NT2/D1 (cell line): ENCODE measurements around the gene PTPN13.

Source experiments
- DNase-seq: peaks from one replicate; pipeline ENCODE4 v3.0.0-alpha.2; 2011; ENCODE audit warnings: low read depth, low spot score
- H3K27me3 ChIP-seq: 2 replicates; pipeline ENCODE4 v1.6.0; 2011; ENCODE audit warnings: mild to moderate bottlenecking; ENCODE audit not compliant: insufficient read length, insufficient read depth
- H3K36me3 ChIP-seq: 2 replicates; pipeline ENCODE4 v1.6.1; 2011; ENCODE audit warnings: mild to moderate bottlenecking, low read length, mixed read lengths; ENCODE audit not compliant: insufficient read depth, insufficient read length
- H3K4me1 ChIP-seq: 2 replicates; pipeline ENCODE4 v1.5.1; 2011; ENCODE audit not compliant: insufficient read depth, insufficient read length
- H3K4me3 ChIP-seq: 2 replicates; pipeline ENCODE4 v1.5.1; 2011; ENCODE audit warnings: low read depth; ENCODE audit not compliant: insufficient read length
- H3K9ac ChIP-seq: 2 replicates; pipeline ENCODE4 v1.6.0; 2011; ENCODE audit warnings: low read depth; ENCODE audit not compliant: insufficient read length
- H3K9me3 ChIP-seq: 2 replicates; pipeline ENCODE4 v1.5.1; 2011; ENCODE audit warnings: mild to moderate bottlenecking, low read length; ENCODE audit not compliant: insufficient read depth
- SUZ12 ChIP-seq: IDR thresholded peaks from 2 replicates; pipeline ENCODE4 v1.6.1; 2011; ENCODE audit not compliant: insufficient read length, insufficient read depth; ENCODE audit errors: extremely low read depth
- YY1 ChIP-seq: IDR thresholded peaks from 2 replicates; pipeline ENCODE4 v1.6.1; 2011; ENCODE audit not compliant: insufficient read length, insufficient read depth
- ZNF274 ChIP-seq: IDR thresholded peaks from 2 replicates; pipeline ENCODE4 v1.6.1; 2011; ENCODE audit warnings: mild to moderate bottlenecking, low read depth, low read length

PTPN13 gene

GRCh38 chr4:86558258-86558657, 35.9 kb upstream of the PTPN13 start:
- H3K9ac ChIP-seq, result no peak overlapping the region
- H3K27me3 ChIP-seq, result no peaks in the 10 kb centered on the region
- DNase-seq, result no peak
- H3K4me3 ChIP-seq, result no peak overlapping the region
- no peaks in the 10 kb centered on the region for H3K9me3 ChIP-seq
- no peaks in the 10 kb centered on the region for H3K36me3 ChIP-seq
- TF ChIP-seq ZNF274 (no peak), YY1 (no peak), SUZ12 (no peak)
- no peaks in the 10 kb centered on the region for H3K4me1 ChIP-seq

GRCh38 chr4:86558797-86559196, 35.3 kb upstream of the PTPN13 start:
- H3K4me1 ChIP-seq, result no peaks in the 10 kb centered on the region
- no peak overlapping the region for H3K4me3 ChIP-seq
- H3K9me3 ChIP-seq, result no peaks in the 10 kb centered on the region
- no peak overlapping the region for H3K9ac ChIP-seq
- TF ChIP-seq ZNF274, result no peak
- TF ChIP-seq YY1, result no peak
- no peak for TF ChIP-seq SUZ12
- no peaks in the 10 kb centered on the region for H3K27me3 ChIP-seq
- no peaks in the 10 kb centered on the region for H3K36me3 ChIP-seq
- DNase-seq, result no peak

GRCh38 chr4:86560447-86560846, 33.7 kb upstream of the PTPN13 start:
- TF ChIP-seq ZNF274, result no peak
- TF ChIP-seq SUZ12, result no peak
- TF ChIP-seq YY1, result no peak
- no peaks in the 10 kb centered on the region for H3K27me3 ChIP-seq
- H3K4me1 ChIP-seq, result no peaks in the 10 kb centered on the region
- DNase-seq, result no peak
- no peak overlapping the region for H3K4me3 ChIP-seq
- H3K9me3 ChIP-seq, result no peaks in the 10 kb centered on the region
- no peak overlapping the region for H3K9ac ChIP-seq
- H3K36me3 ChIP-seq, result no peaks in the 10 kb centered on the region

DNA sequence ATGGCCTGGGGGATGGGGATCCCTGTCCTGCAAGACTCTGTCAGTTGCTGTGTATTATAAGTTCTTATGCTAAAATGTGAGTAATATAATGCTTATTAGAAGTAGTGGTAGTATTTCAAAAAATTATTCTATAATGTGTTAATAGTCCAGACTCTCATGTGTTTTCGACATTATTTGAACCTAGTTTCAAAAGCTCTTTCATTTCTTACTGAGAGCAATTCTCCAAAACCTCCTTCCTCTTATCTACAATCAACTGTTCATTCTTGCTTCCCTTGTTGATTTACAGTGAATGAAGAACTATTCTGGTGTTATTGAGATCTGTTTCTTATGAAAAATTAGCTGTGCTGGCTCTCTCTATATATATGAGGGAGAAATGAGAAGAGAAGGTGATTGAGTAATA, 32.9 kb upstream of the PTPN13 start:
- TF ChIP-seq ZNF274 (no peak), SUZ12 (no peak), YY1 (no peak)

GRCh38 chr4:86563416-86563815, 30.7 kb upstream of the PTPN13 start:
- TF ChIP-seq SUZ12 (no peak), YY1 (no peak), ZNF274 (no peak)
- H3K4me3 ChIP-seq, result no peak overlapping the region
- no peaks in the 10 kb centered on the region for H3K36me3 ChIP-seq

More for the DNA sequence above, 32.9 kb upstream of the PTPN13 start:
- Histone ChIP-seq H3K4me1 (no peaks in the 10 kb centered on the region), H3K36me3 (no peaks in the 10 kb centered on the region), H3K9me3 (no peaks in the 10 kb centered on the region), H3K4me3 (no peak overlapping the region), H3K27me3 (no peaks in the 10 kb centered on the region), H3K9ac (no peak overlapping the region)
- DNase-seq, result no peak

DNA sequence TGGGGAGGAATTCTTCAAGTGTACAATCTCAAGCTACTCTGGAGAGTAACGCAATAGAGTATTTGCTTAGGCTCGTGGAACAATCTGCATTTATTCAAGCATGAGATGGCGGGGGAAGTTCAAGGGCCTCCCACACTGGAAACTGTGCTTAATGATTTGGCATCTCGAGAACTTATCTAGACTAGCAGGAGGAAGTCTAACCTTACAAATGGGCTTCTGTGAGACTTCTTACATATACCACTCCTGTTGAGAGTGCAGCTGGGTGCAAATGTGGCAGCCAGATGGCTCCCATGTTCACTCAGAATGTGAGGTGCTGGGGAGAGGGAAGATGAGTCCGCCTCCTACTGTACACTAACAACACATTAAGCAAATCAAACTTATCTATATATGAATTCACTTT, 29.3 kb upstream of the PTPN13 start:
- no peak overlapping the region for H3K9ac ChIP-seq
- H3K27me3 ChIP-seq, result no peaks in the 10 kb centered on the region
- no peaks in the 10 kb centered on the region for H3K36me3 ChIP-seq
- no peaks in the 10 kb centered on the region for H3K4me1 ChIP-seq
- no peak overlapping the region for H3K4me3 ChIP-seq
- no peaks in the 10 kb centered on the region for H3K9me3 ChIP-seq
- no peak for DNase-seq
- no peak for TF ChIP-seq SUZ12
- TF ChIP-seq YY1, result no peak
- no peak for TF ChIP-seq ZNF274

More at GRCh38 chr4:86563416-86563815, 30.7 kb upstream of the PTPN13 start:
- Histone ChIP-seq H3K4me1 (no peaks in the 10 kb centered on the region), H3K9ac (no peak overlapping the region), H3K27me3 (no peaks in the 10 kb centered on the region), H3K9me3 (no peaks in the 10 kb centered on the region)
- no peak for DNase-seq

- Histone ChIP-seq H3K4me3 (no peak overlapping the region), H3K4me1 (no peaks in the 10 kb centered on the region), H3K9ac (no peak overlapping the region), H3K36me3 (no peaks in the 10 kb centered on the region), H3K9me3 (no peaks in the 10 kb centered on the region), H3K27me3 (no peaks in the 10 kb centered on the region)
- TF ChIP-seq SUZ12 (no peak), YY1 (no peak), ZNF274 (no peak)
- no peak for DNase-seq
Measured at GRCh38 chr4:86565651-86566050, 28.5 kb upstream of the PTPN13 start.
